Neural progenitor cell (in vitro differentiated cells): Measurements from ENCODE around the gene ASZ1. TPM values are rescaled to one million over a fixed set of nuclear protein-coding genes. Genes with fewer than 3 reads are reported as not detected.

Experiments used
- DNase-seq: peaks from one replicate; pipeline ENCODE4 v3.0.0-alpha.2; 2016; ENCODE audit warnings: low spot score
- H2AFZ ChIP-seq: fragments of 200-600 bp; sonication (generic); replicated peaks from 2 replicates; pipeline ENCODE4 v1.6.1; 2016; ENCODE audit warnings: antibody characterized with exemption
- H3F3A ChIP-seq: fragments of 200-600 bp; sonication (generic); 2 replicates; pipeline ENCODE4 v1.6.1; 2016; ENCODE audit warnings: antibody characterized with exemption, low read depth
- H3K27ac ChIP-seq: fragments of 200-600 bp; sonication (generic); 2 replicates; pipeline ENCODE4 v1.5.1; 2016; ENCODE audit warnings: mild to moderate bottlenecking
- H3K27me3 ChIP-seq: fragments of 200-600 bp; sonication (generic); 2 replicates; pipeline ENCODE4 v1.6.1; 2016; ENCODE audit warnings: mild to moderate bottlenecking, moderate library complexity
- H3K36me3 ChIP-seq: fragments of 200-600 bp; sonication (generic); 2 replicates; pipeline ENCODE4 v1.5.1; 2016
- H3K4me1 ChIP-seq: fragments of 200-600 bp; sonication (generic); 2 replicates; pipeline ENCODE4 v1.6.1; 2016; ENCODE audit warnings: mixed run types
- H3K4me2 ChIP-seq: fragments of 200-600 bp; sonication (generic); 2 replicates; pipeline ENCODE4 v1.6.1; 2016
- H3K4me3 ChIP-seq: fragments of 200-600 bp; sonication (generic); 2 replicates; pipeline ENCODE4 v1.5.1; 2016
- H3K79me2 ChIP-seq: fragments of 200-600 bp; sonication (generic); 2 replicates; pipeline ENCODE4 v1.6.1; 2016; ENCODE audit warnings: low read depth
- H3K9ac ChIP-seq: fragments of 200-600 bp; sonication (generic); 2 replicates; pipeline ENCODE4 v1.6.1; 2016
- H3K9me3 ChIP-seq: fragments of 200-600 bp; sonication (generic); 2 replicates; pipeline ENCODE4 v1.5.1; 2016; ENCODE audit warnings: low read depth
- H4K20me1 ChIP-seq: fragments of 200-600 bp; sonication (generic); 2 replicates; pipeline ENCODE4 v1.6.1; 2016; ENCODE audit warnings: low read depth
- H3K27ac Mint-ChIP-seq: 3 replicates; pipeline ENCODE4 v1.8.0; 2021; ENCODE audit warnings: mixed read lengths
- H3K27me3 Mint-ChIP-seq: 2 replicates; pipeline ENCODE4 v1.8.0; 2022; ENCODE audit warnings: low read depth, mild to moderate bottlenecking, inconsistent platforms, moderate library complexity, mixed read lengths; ENCODE audit not compliant: insufficient read depth
- H3K36me3 Mint-ChIP-seq: 3 replicates; pipeline ENCODE4 v1.8.0; 2021; ENCODE audit warnings: mixed read lengths
- H3K4me1 Mint-ChIP-seq: 3 replicates; pipeline ENCODE4 v1.8.0; 2021; ENCODE audit warnings: mixed read lengths
- H3K4me3 Mint-ChIP-seq: 3 replicates; pipeline ENCODE4 v1.8.0; 2021; ENCODE audit warnings: mild to moderate bottlenecking, moderate library complexity, mixed read lengths
- H3K9me3 Mint-ChIP-seq: 3 replicates; pipeline ENCODE4 v1.8.0; 2020; ENCODE audit warnings: mixed read lengths
- EZH2 ChIP-seq: fragments of 200-600 bp; sonication (generic); IDR thresholded peaks from 2 replicates; pipeline ENCODE4 v1.6.1; 2017; ENCODE audit warnings: antibody characterized with exemption, mild to moderate bottlenecking, moderate library complexity
- EZH2phosphoT487 ChIP-seq: fragments of 200-600 bp; sonication (generic); IDR thresholded peaks from 2 replicates; pipeline ENCODE4 v1.6.1; 2017; ENCODE audit warnings: antibody characterized with exemption
- total RNA-seq: library from RNA; depleted of rRNA; stranded (reverse); fragments of >200 nt; gene quantifications from 2 replicates; pipeline ENCODE4 v1.2.3, GENCODE V29; 2015; ENCODE audit warnings: low replicate concordance
- TF ChIP-seq, protein P1 (sequence below): fragments of 200-600 bp; sonication (generic); IDR thresholded peaks from 2 replicates; pipeline ENCODE4 v1.5.1; 2017; ENCODE audit warnings: antibody characterized with exemption, mild to moderate bottlenecking

The ASZ1 gene
- total RNA-seq, 1 donor from 2014 or later = not detected

GRCh38 chr7:117381362-117381761 lies 45.9 kb downstream of the ASZ1 start:
- no peaks in the 10 kb centered on the region for H3K27me3 Mint-ChIP-seq
- H3K4me3 Mint-ChIP-seq = no peak overlapping the region
- H3K36me3 Mint-ChIP-seq = no peaks in the 10 kb centered on the region
- no peaks in the 10 kb centered on the region for H3K4me1 Mint-ChIP-seq
- TF ChIP-seq EZH2phosphoT487 = no peak
- TF ChIP-seq, protein P1, sequence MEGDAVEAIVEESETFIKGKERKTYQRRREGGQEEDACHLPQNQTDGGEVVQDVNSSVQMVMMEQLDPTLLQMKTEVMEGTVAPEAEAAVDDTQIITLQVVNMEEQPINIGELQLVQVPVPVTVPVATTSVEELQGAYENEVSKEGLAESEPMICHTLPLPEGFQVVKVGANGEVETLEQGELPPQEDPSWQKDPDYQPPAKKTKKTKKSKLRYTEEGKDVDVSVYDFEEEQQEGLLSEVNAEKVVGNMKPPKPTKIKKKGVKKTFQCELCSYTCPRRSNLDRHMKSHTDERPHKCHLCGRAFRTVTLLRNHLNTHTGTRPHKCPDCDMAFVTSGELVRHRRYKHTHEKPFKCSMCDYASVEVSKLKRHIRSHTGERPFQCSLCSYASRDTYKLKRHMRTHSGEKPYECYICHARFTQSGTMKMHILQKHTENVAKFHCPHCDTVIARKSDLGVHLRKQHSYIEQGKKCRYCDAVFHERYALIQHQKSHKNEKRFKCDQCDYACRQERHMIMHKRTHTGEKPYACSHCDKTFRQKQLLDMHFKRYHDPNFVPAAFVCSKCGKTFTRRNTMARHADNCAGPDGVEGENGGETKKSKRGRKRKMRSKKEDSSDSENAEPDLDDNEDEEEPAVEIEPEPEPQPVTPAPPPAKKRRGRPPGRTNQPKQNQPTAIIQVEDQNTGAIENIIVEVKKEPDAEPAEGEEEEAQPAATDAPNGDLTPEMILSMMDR = no peak
- Histone ChIP-seq H3K4me1 (no peaks in the 10 kb centered on the region), H3K27me3 (no peaks in the 10 kb centered on the region), H3F3A (no peaks in the 10 kb centered on the region), H3K27ac (no peak overlapping the region), H3K4me3 (no peak overlapping the region), H4K20me1 (no peaks in the 10 kb centered on the region), H3K79me2 (no peaks in the 10 kb centered on the region), H3K9me3 (no peaks in the 10 kb centered on the region), H3K36me3 (no peaks in the 10 kb centered on the region), H3K4me2 (no peak overlapping the region), H2AFZ (no peak overlapping the region), H3K9ac (no peak overlapping the region)
- H3K27ac Mint-ChIP-seq = no peak overlapping the region
- DNase-seq = no peak
- H3K9me3 Mint-ChIP-seq = no peaks in the 10 kb centered on the region

DNA sequence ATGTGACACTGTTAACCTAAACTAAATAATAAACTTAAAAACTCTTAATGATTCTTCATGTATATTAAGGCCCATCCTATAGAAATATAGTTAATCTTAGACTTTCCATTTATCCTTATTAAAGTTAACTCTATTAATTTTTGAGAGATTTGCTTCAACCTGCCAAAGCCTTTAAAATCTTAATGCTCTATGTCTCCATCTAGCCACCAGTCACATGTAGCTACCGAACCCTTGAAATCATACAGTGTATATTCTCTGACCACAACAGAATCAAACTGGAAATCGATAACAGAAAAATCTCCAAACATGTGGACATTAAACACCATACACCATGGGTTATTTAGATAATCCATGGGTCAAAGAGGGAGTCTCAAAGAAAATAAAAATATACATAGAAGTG lies 51.9 kb downstream of the ASZ1 start:
- H3K4me1 ChIP-seq = no peaks in the 10 kb centered on the region

DNA sequence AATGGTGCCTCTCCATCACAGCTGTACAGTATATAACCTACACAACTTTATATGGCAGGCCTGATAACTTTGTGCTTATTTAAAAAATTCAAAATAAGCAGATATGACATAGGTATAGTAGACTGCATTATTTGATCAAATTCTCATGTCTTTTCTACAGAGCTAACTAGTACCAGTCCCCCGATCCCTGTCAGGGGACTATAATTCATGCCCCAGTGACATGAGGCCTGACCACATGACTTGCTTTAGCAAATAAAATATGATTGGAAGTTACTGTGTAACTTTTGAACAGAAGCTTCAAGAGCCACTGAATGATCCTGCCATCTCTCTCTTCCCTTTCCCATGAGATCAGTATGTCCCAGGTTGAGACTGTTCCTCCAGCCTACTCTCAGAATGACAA lies 55.2 kb downstream of the ASZ1 start:
- no peak for TF ChIP-seq EZH2
- no peak for TF ChIP-seq EZH2phosphoT487
- TF ChIP-seq, protein P1 = no peak
- Histone ChIP-seq H3K79me2 (no peaks in the 10 kb centered on the region), H3K36me3 (no peaks in the 10 kb centered on the region), H3K27ac (no peak overlapping the region), H3F3A (no peaks in the 10 kb centered on the region), H3K4me2 (no peak overlapping the region), H4K20me1 (no peaks in the 10 kb centered on the region), H2AFZ (no peak overlapping the region), H3K4me1 (no peaks in the 10 kb centered on the region), H3K27me3 (no peaks in the 10 kb centered on the region), H3K4me3 (no peak overlapping the region), H3K9me3 (no peaks in the 10 kb centered on the region), H3K9ac (no peak overlapping the region)
- DNase-seq = no peak
- no peak overlapping the region for H3K27ac Mint-ChIP-seq
- H3K4me1 Mint-ChIP-seq = no peaks in the 10 kb centered on the region
- H3K27me3 Mint-ChIP-seq = peaks cover 2% of the 10 kb centered on the region
- no peaks in the 10 kb centered on the region for H3K36me3 Mint-ChIP-seq
- no peaks in the 10 kb centered on the region for H3K9me3 Mint-ChIP-seq
- H3K4me3 Mint-ChIP-seq = no peak overlapping the region

More for the DNA sequence above, 51.9 kb downstream of the ASZ1 start:
- no peak overlapping the region for H3K4me2 ChIP-seq
- Mint-ChIP-seq H3K4me3 (no peak overlapping the region), H3K4me1 (no peaks in the 10 kb centered on the region), H3K27me3 (peaks cover 2% of the 10 kb centered on the region), H3K9me3 (no peaks in the 10 kb centered on the region), H3K27ac (no peak overlapping the region), H3K36me3 (no peaks in the 10 kb centered on the region)
- H3K27ac ChIP-seq = no peak overlapping the region
- no peak overlapping the region for H2AFZ ChIP-seq
- DNase-seq = no peak
- H3K36me3 ChIP-seq = no peaks in the 10 kb centered on the region
- no peak overlapping the region for H3K4me3 ChIP-seq
- no peaks in the 10 kb centered on the region for H3K27me3 ChIP-seq
- no peaks in the 10 kb centered on the region for H3F3A ChIP-seq
- TF ChIP-seq, protein P1 = peak; percentile 24
- no peak for TF ChIP-seq EZH2phosphoT487
- H3K79me2 ChIP-seq = no peaks in the 10 kb centered on the region
- H3K9me3 ChIP-seq = no peaks in the 10 kb centered on the region
- no peaks in the 10 kb centered on the region for H4K20me1 ChIP-seq
- no peak overlapping the region for H3K9ac ChIP-seq
